Measurements from ENCODE around the gene RPL35.

GRCh38 chr9:124813041-124813440, 48.7 kb downstream of the RPL35 start:
- TF ChIP-seq GABPA (IDR thresholded peaks at IDR 0.05; ENCODE audit: low read depth): no peak
- TF ChIP-seq DPF2 (IDR thresholded peaks at IDR 0.05): no peak
- TF ChIP-seq POLR2A (IDR thresholded peaks at IDR 0.05; ENCODE audit: low read depth, low read length): no peak
- no peak for TF ChIP-seq NFIC (IDR thresholded peaks at IDR 0.05; ENCODE audit: low read depth, low read length)
- TF ChIP-seq TAF1 (IDR thresholded peaks at IDR 0.05; ENCODE audit: borderline replicate concordance, low read depth, low read length): no peak

Measured in GM12878 (cell line).